Measurements from ENCODE around the gene SOCS7. TPM values are rescaled to one million over a fixed set of nuclear protein-coding genes. Genes with fewer than 3 reads are reported as not detected.

The SOCS7 gene
- total RNA-seq, 4 donors from 2014 or later: 5.9 to 21.8 (median 15.0) TPM

- intact Hi-C loops (cut with DNase I): no loop called here
- H3K27ac ChIP-seq: no peak overlapping the region
- H3K4me3 ChIP-seq: no peak overlapping the region
- H3K4me1 ChIP-seq: peaks cover 0 to 5% (median 0%) of the 10 kb centered on the region in 3 donors
- H3K36me3 ChIP-seq: no peaks in the 10 kb centered on the region
- TF ChIP-seq POLR2A (IDR thresholded peaks at IDR 0.05): no peak
- TF ChIP-seq CTCF (IDR thresholded peaks at IDR 0.05): no peak
- H3K27me3 ChIP-seq: peaks cover 0 to 66% (median 0%) of the 10 kb centered on the region in 4 donors
- no peaks in the 10 kb centered on the region for H3K9me3 ChIP-seq
- 85 to 92% methylated on average over 21 to 25 of the region's 25 CpGs for WGBS, 2 donors
- no peak for DNase-seq
Observed at GRCh38 chr17:38329808-38330730, 21.6 kb upstream of the SOCS7 start.

GRCh38 chr17:38330941-38331411, 20.7 kb upstream of the SOCS7 start:
- no peak for DNase-seq
- Histone ChIP-seq H3K9me3 (no peaks in the 10 kb centered on the region), H3K27ac (no peak overlapping the region), H3K4me1 (no peaks in the 10 kb centered on the region), H3K27me3 (peaks cover 0 to 69% (median 0%) of the 10 kb centered on the region in 4 donors), H3K36me3 (no peaks in the 10 kb centered on the region), H3K4me3 (no peak overlapping the region)
- TF ChIP-seq POLR2A (IDR thresholded peaks at IDR 0.05) (no peak), CTCF (IDR thresholded peaks at IDR 0.05) (no peak)
- intact Hi-C loops (cut with DNase I): no loop called here
- 66 to 100% methylated on average over 1 to 7 of the region's 23 CpGs for WGBS, 2 donors

GRCh38 chr17:38332735-38333134, 18.9 kb upstream of the SOCS7 start:
- no peaks in the 10 kb centered on the region for H3K4me1 ChIP-seq
- intact Hi-C loops (cut with DNase I): no loop called here
- no peaks in the 10 kb centered on the region for H3K36me3 ChIP-seq
- no peak for DNase-seq
- H3K27ac ChIP-seq: no peak overlapping the region
- TF ChIP-seq CTCF (IDR thresholded peaks at IDR 0.05) (no peak), POLR2A (IDR thresholded peaks at IDR 0.05) (no peak)
- no peaks in the 10 kb centered on the region for H3K9me3 ChIP-seq
- WGBS, 2 donors: 97% methylated on average over 3 of the region's 7 CpGs; no CpG with 5 or more reads in 1 of the 2 donors
- peaks cover 0 to 69% (median 0%) of the 10 kb centered on the region in 4 donors for H3K27me3 ChIP-seq
- no peak overlapping the region for H3K4me3 ChIP-seq

GRCh38 chr17:38333635-38334295, 17.9 kb upstream of the SOCS7 start:
- Histone ChIP-seq H3K4me1 (no peaks in the 10 kb centered on the region), H3K4me3 (no peak overlapping the region), H3K36me3 (no peaks in the 10 kb centered on the region), H3K27me3 (peaks cover 0 to 65% (median 0%) of the 10 kb centered on the region in 4 donors), H3K27ac (no peak overlapping the region), H3K9me3 (no peaks in the 10 kb centered on the region)
- TF ChIP-seq POLR2A (IDR thresholded peaks at IDR 0.05) (no peak), CTCF (IDR thresholded peaks at IDR 0.05) (peak in 5 of 6 experiments; percentile 21 to 65 (median 33))
- 35 to 84% methylated on average over 5 to 10 of the region's 12 CpGs for WGBS, 2 donors
- intact Hi-C loops (cut with DNase I): no loop called here
- no peak for DNase-seq
